NCI-H2171 treated with DMSO at 0.1 percent for 48 hours (cell line): ENCODE data around the gene RASAL3.

ENCODE experiments used
- DNase-seq: peaks from one replicate; lab custom pipeline; 2025; lab: John Stamatoyannopoulos, UW

The RASAL3 gene

GRCh38 chr19:15448778-15449619 is 15.3 kb downstream of the RASAL3 start:
- DNase-seq: peak; percentile 20

DNA sequence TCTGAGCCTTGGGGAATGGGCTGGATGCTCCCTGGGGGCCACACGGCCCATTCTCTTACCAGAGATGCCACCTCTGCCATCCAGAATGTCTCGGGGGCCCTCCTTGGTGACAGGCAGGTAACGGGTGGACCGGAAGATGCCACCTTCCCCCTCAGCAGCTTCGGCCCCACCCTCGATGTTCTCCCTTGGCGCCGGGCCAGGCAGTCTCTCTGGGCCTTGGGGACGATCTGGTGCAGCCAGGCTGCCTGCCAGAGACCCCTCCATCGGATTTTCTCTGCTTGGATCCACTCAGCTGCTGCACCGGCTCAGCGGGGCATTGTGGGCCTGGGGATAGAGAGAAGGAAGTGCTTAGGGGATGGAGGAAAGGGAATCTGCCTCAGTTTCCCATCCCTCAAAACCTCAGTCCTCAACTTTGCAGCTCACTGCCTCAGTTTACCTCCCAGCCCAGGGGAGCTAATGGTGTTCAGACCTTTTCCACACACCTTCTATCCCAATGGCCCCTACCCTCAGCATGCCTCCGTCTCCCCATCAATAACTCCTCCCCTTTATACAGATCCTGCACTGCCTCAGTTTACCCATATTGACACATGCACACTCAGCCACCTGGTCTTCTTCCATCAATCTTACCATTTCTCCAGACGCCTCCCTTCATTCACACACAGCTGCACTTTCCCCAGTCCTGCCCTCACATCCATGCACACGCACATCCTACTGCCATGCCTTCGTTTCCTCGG is 16.1 kb downstream of the RASAL3 start:
- peak; percentile 38 for DNase-seq

DNA sequence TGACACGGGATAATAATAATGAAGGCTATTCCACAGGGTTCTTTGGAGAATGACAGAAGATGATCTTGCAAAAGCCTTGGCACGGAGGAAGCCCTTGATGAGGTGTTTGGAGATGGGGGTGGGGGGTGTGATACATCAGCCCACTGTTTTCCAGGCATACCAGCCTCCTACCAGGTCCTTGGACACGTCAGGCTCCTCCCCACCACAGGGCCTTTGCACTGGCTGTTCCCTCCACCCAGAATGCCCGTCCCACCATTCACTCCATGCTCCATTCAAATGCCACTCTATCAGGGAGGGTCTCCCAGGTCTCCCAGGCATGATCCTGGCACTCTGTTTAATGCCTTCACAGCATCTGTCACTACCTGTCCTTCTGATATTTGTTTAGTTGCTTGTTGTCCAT is 17.3 kb downstream of the RASAL3 start:
- DNase-seq: no peak

GRCh38 chr19:15445807-15446376 is 18.5 kb downstream of the RASAL3 start:
- no peak for DNase-seq

GRCh38 chr19:15445227-15445605 is 19.1 kb downstream of the RASAL3 start:
- no peak for DNase-seq

DNA sequence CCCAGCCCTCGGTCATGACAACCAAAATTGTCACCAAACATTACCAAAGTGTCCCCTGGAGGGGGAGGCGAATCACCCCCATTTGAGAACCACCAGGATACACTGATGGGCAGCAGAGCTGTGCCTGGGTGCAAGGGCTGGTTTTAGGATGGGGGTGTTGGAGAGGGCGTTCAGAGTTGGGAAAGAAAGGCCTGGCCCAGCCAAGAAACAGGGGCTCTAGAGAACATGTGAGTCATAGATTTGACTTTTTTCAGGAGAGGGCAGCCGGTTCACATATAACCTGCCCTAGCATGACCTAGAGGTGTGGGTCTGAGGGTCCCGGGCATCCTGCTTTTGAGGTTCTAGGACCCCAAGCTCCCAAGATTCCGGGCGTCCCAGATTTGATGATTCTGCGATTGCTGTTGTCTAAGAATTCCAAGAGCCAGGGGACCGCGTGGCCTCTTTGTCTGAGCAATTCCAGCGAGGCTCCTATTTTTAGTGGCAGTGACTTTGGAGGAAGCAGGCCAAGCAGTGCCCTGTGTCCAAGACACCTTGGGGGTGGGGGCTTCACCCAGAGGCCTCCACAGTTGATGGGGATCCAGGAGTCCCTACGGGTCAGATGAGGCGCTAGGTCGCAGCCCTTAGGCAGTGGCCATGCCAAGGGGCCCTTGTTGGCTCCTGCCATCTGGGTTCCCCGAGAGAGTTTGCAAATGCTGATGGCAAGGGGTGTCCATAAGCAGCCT is 19.7 kb downstream of the RASAL3 start:
- no peak for DNase-seq

DNA sequence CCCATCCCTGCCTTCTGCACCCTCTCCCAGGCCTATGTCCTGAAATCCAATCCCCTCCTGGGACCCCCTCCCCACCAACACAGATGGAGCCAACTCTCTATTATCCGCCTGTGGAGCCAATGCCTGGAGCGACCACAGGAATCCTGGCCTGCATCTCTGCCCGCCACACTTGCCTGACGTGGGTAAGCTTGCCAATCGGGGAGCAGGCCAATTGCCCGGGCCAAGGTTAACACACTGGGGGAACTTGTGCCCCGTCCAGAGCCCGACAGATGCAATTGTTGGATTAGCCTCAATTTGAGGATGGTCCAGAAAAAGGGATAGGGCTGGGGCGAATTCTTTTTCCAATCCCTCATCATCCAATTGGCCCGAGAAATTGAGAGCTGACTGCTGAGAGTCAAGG is 20.5 kb downstream of the RASAL3 start:
- DNase-seq: no peak

DNA sequence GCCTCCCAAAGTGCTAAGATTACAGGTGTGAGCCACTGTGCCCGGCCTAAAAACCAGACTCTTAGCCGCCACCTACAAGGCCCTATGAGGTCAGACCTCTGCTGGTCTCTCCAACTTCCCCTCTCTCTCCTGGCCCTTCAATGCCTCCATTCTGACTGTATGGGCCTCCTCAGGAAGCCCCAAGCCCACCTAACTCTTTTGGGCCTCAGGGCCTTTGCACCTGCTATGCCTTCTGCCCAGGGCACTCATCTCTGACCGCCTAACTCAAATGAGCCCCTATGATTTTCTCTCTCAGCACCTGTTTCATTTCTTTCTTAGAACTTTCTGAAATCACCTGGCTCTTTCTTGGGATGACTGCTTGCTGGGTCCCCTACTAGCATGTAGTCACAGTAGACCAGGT is 21.0 kb downstream of the RASAL3 start:
- DNase-seq: no peak

DNA sequence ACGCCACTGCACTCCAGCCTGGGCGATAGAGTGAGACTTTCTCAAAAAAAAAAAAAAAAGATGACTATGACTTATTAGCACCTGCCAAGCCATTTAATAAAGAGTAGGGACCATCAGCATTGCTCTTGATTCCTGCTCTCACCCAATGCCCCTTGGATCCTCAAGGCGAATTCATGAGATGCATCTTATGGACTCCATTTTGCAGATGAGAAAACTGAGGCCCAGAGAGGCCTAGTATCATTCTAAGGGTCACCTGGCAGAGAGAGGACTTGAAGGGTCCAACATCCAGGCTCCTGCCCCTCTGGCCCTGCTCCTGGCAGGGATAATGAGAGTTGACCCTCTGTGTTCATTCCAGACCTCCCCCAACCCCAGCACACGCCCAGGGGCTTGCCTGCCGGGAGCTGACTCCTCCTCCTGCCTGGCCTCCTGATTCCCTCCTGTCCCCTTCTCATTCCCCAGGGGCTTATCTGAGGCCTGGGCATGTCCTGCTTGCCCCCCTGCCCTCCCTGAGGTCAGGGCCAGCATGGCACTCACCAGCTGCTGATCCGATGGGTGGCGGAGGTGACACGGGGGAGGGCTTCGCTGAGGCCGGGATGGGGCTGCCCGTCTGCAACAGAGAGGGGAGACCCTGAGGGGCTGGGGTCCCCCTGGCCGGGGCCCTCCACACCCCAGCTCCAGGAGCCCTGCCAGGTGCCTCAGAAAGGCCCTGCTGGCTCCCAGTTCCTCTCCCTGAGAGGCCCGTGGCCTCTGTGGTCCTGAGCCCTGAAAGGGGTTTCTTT is 22.0 kb downstream of the RASAL3 start:
- DNase-seq: no peak

DNA sequence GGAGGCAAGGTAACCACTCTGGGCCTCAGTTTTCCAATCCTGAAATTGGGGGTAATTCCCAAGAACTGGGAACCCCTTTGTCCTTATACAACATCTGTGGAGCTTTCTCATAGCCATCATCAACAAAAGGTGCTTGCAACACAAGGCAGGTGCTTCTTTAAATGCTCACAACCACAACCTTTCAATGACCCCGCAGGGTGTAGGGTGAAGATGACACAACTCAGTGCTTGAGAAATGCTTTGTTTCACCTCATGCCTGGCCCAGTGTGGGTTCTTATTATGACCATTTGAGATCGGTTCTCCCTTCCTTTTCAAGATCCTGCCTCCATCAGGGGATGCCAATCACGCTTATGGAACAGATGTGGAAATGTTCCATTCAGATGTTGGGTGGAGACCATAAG is 23.0 kb downstream of the RASAL3 start:
- DNase-seq: no peak

GRCh38 chr19:15439821-15440641 is 24.3 kb downstream of the RASAL3 start:
- DNase-seq: no peak

DNA sequence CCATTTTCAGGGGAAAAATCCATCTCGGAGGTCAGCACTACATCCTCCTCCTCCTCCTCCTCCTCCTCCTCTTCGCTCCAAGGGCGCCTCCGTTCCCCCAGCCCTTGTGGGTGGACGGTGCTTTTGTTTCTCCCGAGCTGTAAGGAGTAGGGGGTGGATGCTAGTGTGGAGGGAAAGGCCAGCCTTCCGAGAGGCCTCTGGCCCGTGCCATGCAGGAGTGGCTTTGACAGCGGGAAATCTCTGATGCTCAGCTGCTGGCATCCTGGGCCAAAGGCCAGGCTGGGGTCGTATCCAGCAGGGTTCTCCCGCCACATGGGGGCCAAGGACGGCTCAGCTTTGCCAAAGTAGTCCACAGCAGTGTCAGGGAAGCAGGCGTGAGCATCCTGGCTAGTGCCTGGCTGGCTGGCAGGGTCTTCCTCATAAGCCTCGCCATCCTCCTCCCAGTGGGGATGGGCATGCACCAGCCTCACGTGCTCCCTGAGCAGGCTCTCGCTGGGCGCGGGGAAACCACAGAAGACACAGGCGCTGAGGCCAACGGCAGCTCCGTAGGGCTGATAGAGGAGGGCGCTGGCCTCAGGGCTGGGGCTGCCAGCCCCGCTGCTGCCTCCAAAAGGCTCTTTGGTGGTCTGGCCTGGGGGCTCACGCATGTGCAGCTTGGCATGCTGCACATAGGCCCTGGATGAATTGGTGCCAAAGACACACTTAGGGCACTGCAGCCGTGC is 25.1 kb downstream of the RASAL3 start:
- DNase-seq: no peak

GRCh38 chr19:15438577-15438976 is 25.8 kb downstream of the RASAL3 start:
- DNase-seq: no peak

GRCh38 chr19:15438124-15438496 is 26.2 kb downstream of the RASAL3 start:
- no peak for DNase-seq

DNA sequence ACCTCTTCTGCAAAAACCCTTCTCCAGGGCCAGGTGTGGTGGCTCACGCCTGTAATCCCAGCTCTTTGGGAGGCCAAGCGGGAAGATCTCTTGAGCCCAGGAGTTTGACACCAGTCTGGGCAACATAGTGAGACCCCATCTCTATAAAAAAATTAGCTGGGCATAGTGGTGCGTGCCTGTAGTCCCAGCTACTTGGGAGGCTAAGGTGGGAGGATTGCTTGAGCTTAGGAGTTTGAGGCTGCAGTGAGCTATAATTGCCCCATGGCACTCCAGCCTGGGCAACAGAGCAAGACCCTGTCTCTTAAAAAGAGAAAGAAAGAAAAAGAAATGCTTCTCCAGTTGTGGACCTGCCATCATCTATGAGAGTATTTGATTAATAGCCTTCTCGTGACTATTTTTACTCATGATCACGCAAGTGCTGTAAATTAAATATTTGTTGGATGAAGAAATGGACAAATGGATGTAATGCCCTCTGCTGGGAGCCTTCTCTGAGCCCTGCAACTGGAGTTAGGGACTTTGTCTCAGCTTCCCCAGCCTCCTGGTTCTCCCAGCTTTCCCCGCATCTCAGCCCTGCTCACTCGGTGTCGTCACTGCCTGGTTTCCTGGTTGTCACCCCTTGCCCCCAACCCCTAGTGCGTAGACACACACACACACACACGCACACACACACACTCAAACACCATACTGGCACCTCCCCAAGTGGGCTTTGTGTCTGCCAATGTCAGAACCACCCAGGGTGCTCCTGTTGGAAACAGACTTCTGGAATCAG is 26.8 kb downstream of the RASAL3 start:
- DNase-seq: no peak

- DNase-seq: no peak
These were observed 27.6 kb downstream of the RASAL3 start for GRCh38 chr19:15436826-15437110.

GRCh38 chr19:15436012-15436825 is 28.1 kb downstream of the RASAL3 start:
- DNase-seq: no peak

DNA sequence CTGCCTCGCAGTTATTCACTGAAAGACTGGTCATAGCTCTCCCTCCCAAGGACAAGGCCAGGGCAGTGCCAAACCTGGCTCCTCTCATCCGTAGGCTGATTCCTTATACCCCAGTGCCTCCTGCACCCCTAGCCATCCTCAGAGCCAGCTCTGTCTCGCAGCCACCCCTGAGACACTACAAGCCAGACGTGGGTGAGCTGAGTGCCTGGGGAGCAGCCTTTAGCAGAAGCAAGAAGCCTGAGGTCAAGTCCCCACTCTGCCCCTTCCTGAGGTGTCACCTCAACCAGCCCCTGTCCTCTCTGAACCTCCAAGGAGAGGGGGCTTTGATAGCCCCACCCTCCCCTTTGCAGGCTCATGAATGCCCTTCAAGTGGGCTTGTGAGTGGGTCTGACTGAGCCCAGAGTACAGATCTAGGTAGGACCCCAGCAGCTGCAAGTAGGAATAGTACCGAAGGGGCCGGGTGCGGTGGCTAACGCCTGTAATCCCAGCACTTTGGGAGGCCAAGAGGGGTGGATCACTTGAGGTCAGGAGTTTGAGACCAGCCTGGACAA is 30.8 kb downstream of the RASAL3 start:
- DNase-seq: no peak
